SK-N-SH (cell line): ENCODE data around the gene XKR3. TPM values are rescaled to one million over a fixed set of nuclear protein-coding genes. Genes with fewer than 3 reads are reported as not detected.
"Not testable (repeated sequence)": the region's sequence is repeated elsewhere in the genome, so short reads cannot be mapped to it uniquely, and the experiment has no call there.

Source experiments
- CTCF ChIA-PET: fragments of 300-600, 350-600 bp; formaldehyde crosslinking; extraction: SDS; loops from one replicate; lab custom pipeline; 2021; lab: Yijun Ruan, JAX
- POLR2A ChIA-PET: fragments of 350-600 bp; sonication (Branson Sonifier 250); formaldehyde crosslinking; extraction: SDS; loops from one replicate; lab custom pipeline; 2020; ENCODE audit warnings: antibody characterized with exemption, inconsistent platforms; lab: Yijun Ruan, JAX
- DNase-seq: peaks from one replicate; pipeline ENCODE4 v3.0.0; 2012
- H2AFZ ChIP-seq: fragments of 200-600 bp; sonication (generic); 2 replicates; pipeline ENCODE4 v1.8.1; 2016; ENCODE audit warnings: antibody characterized with exemption, mild to moderate bottlenecking, low read depth
- H3F3A ChIP-seq: fragments of 200-600 bp; sonication (generic); replicated peaks from 2 replicates; pipeline ENCODE3; 2016; ENCODE audit warnings: antibody characterized with exemption, mild to moderate bottlenecking; ENCODE audit not compliant: insufficient read depth
- H3K27ac ChIP-seq, 2 experiments: fragments of 200-500 bp in 1 of 2; fragments of 200-600 bp in 1 of 2; sonication (Bioruptor generic) in 1 of 2; sonication (generic), shearing (Covaris generic) in 1 of 2; 2 replicates each; pipeline versions ENCODE4 v1.5.1 to v1.6.1; 2014 to 2016; ENCODE audit warnings: low read depth in 2 of 2, inconsistent platforms in 1 of 2, low read length in 1 of 2, mild to moderate bottlenecking in 1 of 2, mixed read lengths in 1 of 2
- H3K27me3 ChIP-seq: fragments of 200-600 bp; sonication (generic), shearing (Covaris generic); 2 replicates; pipeline ENCODE4 v1.6.1; 2016; ENCODE audit warnings: mixed run types; ENCODE audit not compliant: insufficient read depth
- H3K36me3 ChIP-seq, 2 experiments: fragments of 200-500 bp in 1 of 2; fragments of 200-600 bp in 1 of 2; sonication (Bioruptor generic) in 1 of 2; sonication (generic) in 1 of 2; replicated peaks in 1 of 2; 2 replicates each; pipeline versions ENCODE3 to v1.5.1; 2014 to 2016; ENCODE audit warnings: low read length in 1 of 2, mild to moderate bottlenecking in 1 of 2; ENCODE audit not compliant: insufficient read depth in 2 of 2, control insufficient read depth in 1 of 2
- H3K4me1 ChIP-seq, 2 experiments: fragments of 200-500 bp in 1 of 2; fragments of 200-600 bp in 1 of 2; sonication (Bioruptor generic) in 1 of 2; sonication (generic), shearing (Covaris generic) in 1 of 2; 2 replicates each; pipeline versions ENCODE4 v1.5.1 to v1.6.1; 2014 to 2016; ENCODE audit warnings: low read depth in 1 of 2, low read length in 1 of 2, mixed run types in 1 of 2; ENCODE audit not compliant: insufficient read depth in 2 of 2, control insufficient read depth in 1 of 2
- H3K4me2 ChIP-seq: fragments of 200-600 bp; sonication (generic), shearing (Covaris generic); 2 replicates; pipeline ENCODE4 v1.6.1; 2017; ENCODE audit warnings: mixed run types
- H3K4me3 ChIP-seq, 2 experiments: fragments of 200-500 bp in 1 of 2; fragments of 200-600 bp in 1 of 2; sonication (Bioruptor generic) in 1 of 2; sonication (generic), shearing (Covaris generic) in 1 of 2; 2 replicates each; pipeline versions ENCODE4 v1.5.1 to v1.8.1; 2014 to 2016; ENCODE audit warnings: low read depth in 2 of 2, inconsistent platforms in 1 of 2, low read length in 1 of 2, mild to moderate bottlenecking in 1 of 2, mixed read lengths in 1 of 2, moderate library complexity in 1 of 2
- H3K79me2 ChIP-seq: fragments of 200-600 bp; sonication (generic); 2 replicates; pipeline ENCODE4 v1.8.1; 2017; ENCODE audit warnings: mild to moderate bottlenecking; ENCODE audit not compliant: insufficient read depth
- H3K9ac ChIP-seq: fragments of 200-600 bp; sonication (generic); 2 replicates; pipeline ENCODE4 v1.6.1; 2017; ENCODE audit warnings: mixed run types
- H3K9me2 ChIP-seq: fragments of 200-600 bp; sonication (generic); 2 replicates; pipeline ENCODE4 v1.6.1; 2017; ENCODE audit warnings: mixed run types
- H3K9me3 ChIP-seq: fragments of 200-600 bp; sonication (generic); 2 replicates; pipeline ENCODE4 v1.6.1; 2017; ENCODE audit warnings: mixed run types, mild to moderate bottlenecking, moderate library complexity
- H4K20me1 ChIP-seq: fragments of 200-600 bp; sonication (generic); 2 replicates; pipeline ENCODE4 v1.6.1; 2017; ENCODE audit warnings: mild to moderate bottlenecking, mixed run types; ENCODE audit not compliant: insufficient read depth
- WGBS: methylation state at CpG from one replicate; pipeline ENCODE4 v1.1.6; 2017; ENCODE audit warnings: low lambda C conversion rate; 5-methylcytosine and 5-hydroxymethylcytosine counted together
- polyA plus RNA-seq, 3 experiments: library from polyadenylated mRNA; depleted of rRNA; stranded (reverse); fragments of >200 nt; gene quantifications; 2 replicates each; pipeline ENCODE4 v1.2.3, GENCODE V29; 2012

Gene XKR3
- polyA plus RNA-seq, 1 of the 3 experiments (the other 2 are of a cell fraction), result not detected

GRCh38 chr22:16767927-16768326 lies 57.3 kb downstream of the XKR3 start:
- H3F3A ChIP-seq, H4K20me1 ChIP-seq, H3K36me3 ChIP-seq, H3K9me3 ChIP-seq, H3K4me3 ChIP-seq, H3K9me2 ChIP-seq, H3K27me3 ChIP-seq, H3K9ac ChIP-seq, H3K4me1 ChIP-seq, H2AFZ ChIP-seq, CTCF ChIA-PET, H3K27ac ChIP-seq, H3K4me2 ChIP-seq, DNase-seq, H3K79me2 ChIP-seq, POLR2A ChIA-PET: not testable (repeated sequence)
- 23% methylated on average over 2 of the region's 2 CpGs for WGBS

GRCh38 chr22:16762224-16762623 lies 63.0 kb downstream of the XKR3 start:
- H3K4me3 ChIP-seq, H3K36me3 ChIP-seq, H3K27ac ChIP-seq, H3K4me1 ChIP-seq, CTCF ChIA-PET, H3K9ac ChIP-seq, H3K4me2 ChIP-seq, H3K9me3 ChIP-seq, POLR2A ChIA-PET, H4K20me1 ChIP-seq, H2AFZ ChIP-seq, H3K9me2 ChIP-seq, H3F3A ChIP-seq, H3K79me2 ChIP-seq, H3K27me3 ChIP-seq, DNase-seq: not testable (repeated sequence)
- 22% methylated on average over 2 of the region's 2 CpGs for WGBS

DNA sequence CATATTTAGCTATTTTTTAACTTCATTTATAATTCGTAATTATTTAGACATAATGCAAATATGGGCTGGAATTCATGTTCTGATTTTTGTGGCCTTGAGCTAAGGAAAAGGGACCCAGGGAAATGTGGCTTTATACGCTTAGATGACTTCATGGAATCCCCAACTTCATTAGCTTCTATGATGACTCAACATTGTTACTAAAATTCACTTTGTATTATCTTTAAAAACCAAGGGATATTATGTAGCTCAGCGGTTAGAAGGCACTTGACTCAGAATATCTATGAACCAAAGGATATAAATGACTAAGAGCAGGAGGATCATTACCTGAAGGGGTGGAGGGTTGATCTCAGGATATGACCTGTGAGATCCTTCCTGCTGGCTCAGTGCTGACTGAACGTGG lies 64.8 kb downstream of the XKR3 start:
- H3K4me3 ChIP-seq, H3K79me2 ChIP-seq, H3K36me3 ChIP-seq, H3F3A ChIP-seq, DNase-seq, H3K27ac ChIP-seq, POLR2A ChIA-PET, H3K9me2 ChIP-seq, H3K9ac ChIP-seq, CTCF ChIA-PET, H2AFZ ChIP-seq, H3K4me2 ChIP-seq, H3K9me3 ChIP-seq, H4K20me1 ChIP-seq, H3K27me3 ChIP-seq, H3K4me1 ChIP-seq: not testable (repeated sequence)
- WGBS, result 2% methylated on average over 4 of the region's 4 CpGs

- 3% methylated on average over 4 of the region's 4 CpGs for WGBS
- CTCF ChIA-PET, H3K9me2 ChIP-seq: not testable (repeated sequence)
These were observed 75.9 kb downstream of the XKR3 start for GRCh38 chr22:16749282-16749681.

More at GRCh38 chr22:16749282-16749681, 75.9 kb downstream of the XKR3 start:
- H3F3A ChIP-seq, H3K27me3 ChIP-seq, H3K4me2 ChIP-seq, DNase-seq, H3K4me1 ChIP-seq, H3K9ac ChIP-seq, H3K4me3 ChIP-seq, H3K27ac ChIP-seq, H4K20me1 ChIP-seq, H3K9me3 ChIP-seq, H2AFZ ChIP-seq, POLR2A ChIA-PET, H3K79me2 ChIP-seq, H3K36me3 ChIP-seq: not testable (repeated sequence)
